Fibroblast of pulmonary artery (primary cell): ENCODE data around the gene MAP10.
"Not testable (repeated sequence)": the region's sequence is repeated elsewhere in the genome, so short reads cannot be mapped to it uniquely, and the experiment has no call there.

Source experiments
- DNase-seq: peaks from one replicate; pipeline ENCODE4 v3.0.0-alpha.2; 2010; ENCODE audit warnings: low read depth
- H3K4me3 ChIP-seq: replicated peaks from 2 replicates; pipeline ENCODE4 v1.5.1; 2011; ENCODE audit warnings: low read depth, mild to moderate bottlenecking, control low read depth, low read length, moderate library complexity
- TF ChIP-seq, protein P1 (sequence below): IDR thresholded peaks from 2 replicates; pipeline ENCODE4 v1.5.1; 2011; ENCODE audit warnings: mild to moderate bottlenecking, control low read depth, low read length, inconsistent platforms; ENCODE audit errors: missing control alignments

MAP10 gene

DNA sequence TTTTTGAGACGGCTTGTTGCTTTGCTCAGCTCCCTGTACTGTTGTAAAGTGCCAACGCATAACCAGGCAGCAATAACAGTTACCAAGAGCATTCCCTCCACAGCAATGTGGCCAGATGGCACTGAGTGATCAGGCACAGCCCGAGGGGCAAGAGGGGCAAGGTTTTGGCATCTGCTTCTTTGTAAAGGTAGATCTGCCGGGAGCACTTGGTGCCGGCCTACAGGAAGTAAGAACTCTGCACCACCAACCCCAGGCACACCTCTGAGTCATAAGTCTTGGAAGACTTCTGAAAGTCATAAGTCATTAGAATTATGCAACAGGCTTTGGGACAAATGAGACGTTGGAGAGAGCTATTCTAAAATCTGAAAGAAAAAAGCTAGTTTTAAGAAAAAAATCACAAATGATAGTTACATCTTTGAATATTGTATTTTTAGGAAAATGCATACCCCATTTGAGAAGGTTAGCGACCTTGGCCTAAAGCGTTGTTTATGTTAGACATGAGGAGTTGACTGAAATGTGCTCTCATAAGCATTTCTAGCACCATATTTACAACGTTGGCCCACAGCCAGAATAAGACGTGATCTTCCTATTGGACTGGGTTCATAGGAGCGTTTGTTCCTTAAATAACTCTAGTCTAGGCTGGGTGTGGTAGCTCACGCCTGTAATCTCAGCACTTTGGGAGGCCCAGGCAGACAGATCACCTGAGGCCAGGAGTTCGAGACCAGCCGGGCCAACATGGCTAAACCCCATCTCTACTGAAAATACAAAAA is 37.7 kb upstream of the MAP10 start:
- peak; percentile 67 for DNase-seq
- no peak overlapping the region for H3K4me3 ChIP-seq
- TF ChIP-seq, protein P1, sequence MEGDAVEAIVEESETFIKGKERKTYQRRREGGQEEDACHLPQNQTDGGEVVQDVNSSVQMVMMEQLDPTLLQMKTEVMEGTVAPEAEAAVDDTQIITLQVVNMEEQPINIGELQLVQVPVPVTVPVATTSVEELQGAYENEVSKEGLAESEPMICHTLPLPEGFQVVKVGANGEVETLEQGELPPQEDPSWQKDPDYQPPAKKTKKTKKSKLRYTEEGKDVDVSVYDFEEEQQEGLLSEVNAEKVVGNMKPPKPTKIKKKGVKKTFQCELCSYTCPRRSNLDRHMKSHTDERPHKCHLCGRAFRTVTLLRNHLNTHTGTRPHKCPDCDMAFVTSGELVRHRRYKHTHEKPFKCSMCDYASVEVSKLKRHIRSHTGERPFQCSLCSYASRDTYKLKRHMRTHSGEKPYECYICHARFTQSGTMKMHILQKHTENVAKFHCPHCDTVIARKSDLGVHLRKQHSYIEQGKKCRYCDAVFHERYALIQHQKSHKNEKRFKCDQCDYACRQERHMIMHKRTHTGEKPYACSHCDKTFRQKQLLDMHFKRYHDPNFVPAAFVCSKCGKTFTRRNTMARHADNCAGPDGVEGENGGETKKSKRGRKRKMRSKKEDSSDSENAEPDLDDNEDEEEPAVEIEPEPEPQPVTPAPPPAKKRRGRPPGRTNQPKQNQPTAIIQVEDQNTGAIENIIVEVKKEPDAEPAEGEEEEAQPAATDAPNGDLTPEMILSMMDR, result no peak

DNA sequence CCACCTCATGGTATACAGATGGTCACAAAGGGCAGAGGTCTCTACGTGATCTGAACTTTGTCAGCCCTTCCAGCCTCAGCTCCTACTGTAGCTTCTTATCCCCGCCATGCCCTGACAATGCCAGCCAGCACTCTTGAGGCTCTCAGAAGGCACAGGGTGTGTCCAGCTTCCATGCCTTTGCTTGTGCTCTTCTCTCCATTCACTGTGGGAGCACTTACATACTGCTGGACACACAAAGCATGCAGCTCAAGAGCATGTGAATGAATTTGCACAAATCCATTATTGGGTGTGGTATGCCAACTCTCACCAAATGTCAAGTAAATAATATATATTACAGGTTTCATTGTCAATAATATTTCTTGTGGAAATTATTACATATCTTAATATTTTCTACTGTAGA is 36.4 kb upstream of the MAP10 start:
- no peak overlapping the region for H3K4me3 ChIP-seq
- DNase-seq, result no peak
- TF ChIP-seq, protein P1, result no peak

DNA sequence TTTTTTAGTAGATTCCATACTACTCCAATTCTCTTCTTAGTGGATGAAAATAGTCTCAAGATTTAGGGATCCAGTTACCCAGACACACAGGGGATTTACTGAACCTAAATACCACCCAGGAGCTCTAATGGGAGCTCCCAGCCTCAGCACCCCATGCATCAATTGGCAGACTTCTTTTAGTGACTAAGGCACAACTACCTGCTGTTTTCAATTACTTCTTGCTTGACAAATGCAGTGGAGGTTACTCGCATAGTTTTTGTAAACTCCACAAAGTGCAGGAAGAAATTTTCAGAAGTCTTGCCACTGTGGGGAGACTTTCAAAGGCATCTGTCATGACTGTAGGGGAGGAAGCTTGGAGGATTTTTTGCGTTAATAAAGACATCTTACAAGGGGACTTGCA is 35.5 kb upstream of the MAP10 start:
- DNase-seq, result no peak
- TF ChIP-seq, protein P1, result no peak
- H3K4me3 ChIP-seq, result no peak overlapping the region

DNA sequence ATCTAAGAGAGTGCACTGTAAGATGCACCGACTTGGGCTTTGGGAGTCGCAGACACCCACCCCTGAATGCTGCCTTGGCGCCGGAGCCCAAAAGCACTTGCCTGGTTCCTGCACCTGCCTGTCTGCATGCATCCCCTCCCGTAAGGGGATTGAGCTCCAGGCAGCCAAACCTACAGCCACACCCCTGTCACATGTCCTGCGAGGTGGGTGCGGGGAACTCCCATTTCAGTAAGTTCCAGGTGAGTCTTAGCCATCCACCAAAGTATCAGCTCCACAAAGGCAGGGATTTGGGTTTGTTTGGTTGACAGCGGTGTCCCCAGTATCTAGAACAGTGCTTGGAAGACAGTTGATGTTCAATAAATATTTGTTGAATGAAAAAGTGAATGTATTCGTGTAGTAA is 31.5 kb upstream of the MAP10 start:
- no peak for DNase-seq
- TF ChIP-seq, protein P1, result no peak
- H3K4me3 ChIP-seq, result no peak overlapping the region

DNA sequence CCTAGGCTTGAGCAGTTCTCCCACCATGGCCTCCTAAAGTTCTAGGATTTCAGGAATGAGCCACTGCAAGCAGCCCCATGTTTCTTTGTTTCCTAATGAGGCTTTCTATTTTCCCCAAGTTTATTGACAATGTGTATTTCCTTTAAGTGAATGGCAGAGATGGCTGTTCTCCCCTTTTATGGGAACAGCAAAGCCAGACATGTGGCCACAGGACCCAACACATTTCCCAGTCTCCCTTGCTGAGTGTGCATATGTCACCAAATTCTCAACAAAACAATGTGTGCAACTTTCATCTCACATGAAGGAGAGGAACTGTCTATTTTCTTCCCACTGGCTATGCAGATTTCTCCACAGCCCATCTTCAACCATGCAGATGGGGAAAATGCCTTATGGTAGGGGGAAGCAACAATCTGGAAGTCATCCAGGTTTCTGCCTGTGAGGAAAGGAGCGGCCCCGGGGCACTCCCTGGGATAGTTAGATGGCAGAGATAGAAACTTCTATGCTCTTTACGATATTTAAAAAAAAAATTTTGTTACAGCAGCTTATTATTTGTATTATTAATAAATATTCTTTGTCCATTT is 28.6 kb upstream of the MAP10 start:
- no peak for DNase-seq
- H3K4me3 ChIP-seq, result no peak overlapping the region
- TF ChIP-seq, protein P1, result no peak

DNA sequence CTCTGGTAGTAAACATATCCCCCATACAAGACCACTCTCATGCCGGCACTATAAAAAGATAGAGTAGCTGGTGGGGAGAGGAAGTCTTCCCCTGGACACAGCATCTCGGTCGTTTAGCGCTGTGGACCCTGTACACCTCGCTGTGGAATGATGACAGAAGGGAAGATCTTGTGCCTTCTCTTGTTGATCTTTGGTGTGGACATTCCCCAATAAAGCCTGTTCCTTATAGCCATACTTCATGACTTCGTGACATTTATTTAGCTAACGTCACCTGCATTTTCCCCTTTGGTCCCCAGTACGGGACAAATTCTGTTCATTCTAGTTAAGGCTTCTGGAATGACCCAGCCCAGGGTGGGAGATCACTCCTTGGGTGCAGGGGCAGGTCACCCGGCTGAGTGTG is 24.9 kb upstream of the MAP10 start:
- no peak overlapping the region for H3K4me3 ChIP-seq
- no peak for DNase-seq
- TF ChIP-seq, protein P1, result no peak

DNA sequence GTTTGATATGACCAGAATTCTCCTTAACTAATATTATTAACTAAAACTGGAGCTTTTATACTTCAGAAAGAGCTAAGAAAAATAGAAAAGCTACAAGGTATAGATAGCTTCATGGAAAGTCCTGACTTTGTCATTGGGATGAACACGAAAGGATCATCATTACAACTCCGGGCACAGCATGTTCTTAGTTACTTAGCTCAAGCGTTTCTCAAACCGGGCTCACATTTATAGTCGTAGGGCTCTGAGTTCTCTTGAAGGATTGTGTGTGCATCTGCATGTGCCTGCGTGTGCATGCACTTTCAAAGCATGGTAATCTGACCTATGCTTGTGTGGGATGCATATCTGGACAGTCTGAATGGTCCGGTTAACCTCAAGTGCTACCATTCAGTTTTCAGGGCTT is 20.4 kb upstream of the MAP10 start:
- no peak overlapping the region for H3K4me3 ChIP-seq
- no peak for DNase-seq
- TF ChIP-seq, protein P1, result no peak

DNA sequence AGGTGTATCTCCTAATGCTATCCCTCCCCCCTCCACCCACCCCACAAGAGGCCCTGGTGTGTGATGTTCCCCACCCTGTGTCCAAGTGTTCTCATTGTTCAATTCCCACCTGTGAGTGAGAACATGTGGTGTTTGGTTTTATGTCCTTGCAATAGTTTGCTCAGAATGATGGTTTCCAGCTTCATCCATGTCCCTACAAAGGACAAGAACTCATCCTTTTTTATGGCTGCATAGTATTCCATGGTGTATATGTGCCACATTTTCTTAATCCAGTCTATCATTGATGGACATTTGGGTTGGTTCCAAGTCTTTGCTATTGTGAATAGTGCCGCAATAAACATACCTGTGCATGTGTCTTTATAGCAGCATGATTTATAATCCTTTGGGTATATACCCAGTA is 19.6 kb upstream of the MAP10 start:
- not testable (repeated sequence) for DNase-seq

More for the DNA sequence above, 19.6 kb upstream of the MAP10 start:
- not testable (repeated sequence) for H3K4me3 ChIP-seq
